ENCODE results near the gene FANCC.

The FANCC gene

DNA sequence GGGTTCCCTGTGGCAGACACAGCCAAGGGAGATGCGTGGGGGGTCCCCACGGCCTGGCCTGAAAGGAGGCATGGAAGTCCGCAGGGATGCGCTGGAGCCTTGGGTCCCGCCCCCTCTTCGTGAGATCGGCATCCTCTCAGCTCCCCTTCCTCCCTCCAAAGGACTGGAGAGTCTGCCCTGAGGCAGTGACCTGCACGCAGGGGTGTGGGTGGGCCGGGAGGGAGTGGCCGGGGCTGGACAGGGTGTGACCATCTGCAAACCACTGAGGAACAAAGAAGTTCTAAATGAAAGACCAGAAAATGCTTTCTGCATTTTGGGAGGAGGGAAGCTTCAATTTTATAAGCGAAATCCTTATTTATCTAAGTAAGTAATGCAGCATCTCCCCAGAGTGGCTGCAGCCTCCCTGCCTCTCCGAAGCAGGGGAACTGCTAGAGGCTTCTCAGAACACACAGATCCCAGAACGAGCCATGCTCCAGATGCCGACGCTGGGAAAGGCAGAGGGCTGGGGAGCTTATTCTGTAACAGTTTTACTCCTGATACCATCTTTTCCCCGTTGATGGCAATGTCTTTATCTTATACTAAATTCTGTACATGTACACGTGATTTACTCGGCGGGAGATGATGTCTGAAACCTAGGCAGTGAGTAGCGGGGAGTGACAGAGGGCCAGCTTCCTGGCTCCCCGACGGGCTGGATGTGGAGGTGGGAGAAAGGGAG is 221.7 kb downstream of the FANCC start:
- no peak for FAIRE-seq

DNA sequence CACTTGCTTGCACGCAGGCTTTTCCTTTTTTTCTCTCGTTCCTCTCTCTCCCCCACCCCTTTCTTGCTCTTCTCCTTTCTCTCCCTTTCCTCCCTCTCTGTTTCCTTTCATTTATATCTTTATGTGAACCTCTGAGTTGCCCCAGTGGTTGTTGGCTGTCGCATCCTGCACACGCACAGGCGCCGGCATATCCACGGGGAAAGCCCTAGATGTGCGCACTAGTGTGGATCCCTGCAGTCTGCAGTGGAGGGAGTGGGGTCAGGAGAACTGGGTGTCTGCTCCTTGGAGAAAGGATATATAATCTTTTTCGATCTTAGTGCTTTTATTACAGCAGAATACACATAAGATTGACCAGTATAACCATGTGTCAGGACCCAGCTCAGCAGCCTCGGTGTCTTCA is 223.5 kb downstream of the FANCC start:
- FAIRE-seq = no peak

DNA sequence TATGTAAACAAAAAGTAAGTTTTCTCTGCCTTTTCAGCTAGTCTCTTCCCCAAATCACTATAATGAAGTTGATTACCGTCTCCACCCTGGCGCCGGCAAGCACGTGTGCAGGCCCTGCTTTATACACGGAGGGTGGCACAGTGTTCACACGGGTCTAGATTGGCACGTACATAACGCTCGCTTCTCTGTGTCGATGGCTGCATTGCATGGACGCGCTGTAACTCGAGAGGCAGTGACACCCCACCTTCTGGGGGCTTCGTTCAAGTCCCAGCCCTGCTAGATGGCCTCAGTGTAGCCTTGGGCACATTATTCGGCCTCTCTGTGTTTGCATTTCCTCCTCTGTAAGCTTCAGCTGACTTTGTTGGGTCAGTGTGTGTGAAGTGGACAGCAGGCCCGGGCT is 223.9 kb downstream of the FANCC start:
- FAIRE-seq = no peak

DNA sequence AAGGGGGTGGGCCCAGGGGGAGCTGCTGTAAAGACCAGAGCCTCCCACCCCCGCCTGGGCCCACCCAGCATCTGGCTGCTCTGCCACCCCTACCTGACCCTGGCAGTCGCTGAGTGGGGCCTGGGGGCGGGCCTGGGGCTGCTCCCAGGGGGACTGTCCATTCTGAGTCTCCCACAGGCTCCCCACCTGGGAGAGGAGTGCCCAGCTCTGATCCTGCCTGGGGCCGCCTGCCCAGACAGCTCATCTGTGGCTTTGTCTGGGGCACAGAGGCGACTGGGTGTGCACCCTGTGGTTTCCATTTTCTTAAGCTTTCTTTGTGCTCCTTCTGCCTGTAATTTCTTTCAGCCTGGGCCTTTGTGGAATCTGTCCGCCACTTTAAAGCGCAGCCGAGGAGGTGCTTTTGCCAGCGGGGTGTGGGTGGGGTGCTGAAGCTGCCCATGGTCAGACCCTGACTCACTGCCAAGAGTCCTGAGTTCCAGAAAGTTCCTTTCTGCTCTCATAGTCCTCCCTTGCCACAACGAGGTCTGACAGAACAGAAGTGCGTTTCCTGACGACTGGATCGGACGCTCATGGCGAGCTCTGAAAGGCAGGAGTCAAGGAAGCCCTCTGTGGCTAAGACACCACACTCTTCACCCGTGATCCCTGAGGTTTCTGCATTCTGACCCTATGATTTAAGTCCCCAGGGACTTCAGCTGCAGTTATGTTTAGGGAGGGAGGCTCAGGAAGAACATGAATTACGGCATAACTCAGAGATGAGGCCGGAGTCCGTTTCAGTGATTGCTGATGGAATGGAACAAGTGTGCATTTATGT is 225.0 kb downstream of the FANCC start:
- FAIRE-seq = no peak

DNA sequence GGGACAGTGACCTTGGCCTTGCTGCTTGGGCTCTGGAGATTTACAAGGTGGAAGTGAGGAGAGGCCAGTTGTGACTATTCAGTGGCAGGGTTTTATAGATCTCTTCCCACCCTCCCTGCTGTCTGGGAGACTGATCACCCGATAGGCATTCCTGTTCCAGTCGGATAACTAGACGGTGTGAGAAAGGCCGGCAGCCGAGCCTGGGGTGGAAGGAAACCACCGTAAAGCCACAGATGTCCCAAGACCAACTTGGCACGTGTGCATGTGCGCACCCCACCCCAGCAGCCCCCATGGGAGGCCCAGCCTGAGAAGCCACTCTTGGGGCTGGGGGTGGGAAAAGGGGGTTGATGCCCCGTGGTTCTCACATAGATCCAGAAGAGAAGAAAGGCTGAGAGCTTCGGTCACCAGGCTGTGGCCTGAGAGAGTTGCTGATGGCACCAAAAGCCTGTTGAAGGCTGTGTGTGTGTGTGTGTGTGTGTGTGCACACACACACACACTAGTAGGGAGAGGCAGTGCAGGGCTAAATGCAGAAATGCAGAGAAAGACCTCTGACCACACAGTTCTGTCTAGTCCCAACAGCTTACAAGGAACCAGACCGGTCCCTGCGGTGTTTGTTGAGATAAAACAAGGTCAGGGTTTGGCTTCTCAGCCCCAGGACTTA is 225.8 kb downstream of the FANCC start:
- no peak for FAIRE-seq

DNA sequence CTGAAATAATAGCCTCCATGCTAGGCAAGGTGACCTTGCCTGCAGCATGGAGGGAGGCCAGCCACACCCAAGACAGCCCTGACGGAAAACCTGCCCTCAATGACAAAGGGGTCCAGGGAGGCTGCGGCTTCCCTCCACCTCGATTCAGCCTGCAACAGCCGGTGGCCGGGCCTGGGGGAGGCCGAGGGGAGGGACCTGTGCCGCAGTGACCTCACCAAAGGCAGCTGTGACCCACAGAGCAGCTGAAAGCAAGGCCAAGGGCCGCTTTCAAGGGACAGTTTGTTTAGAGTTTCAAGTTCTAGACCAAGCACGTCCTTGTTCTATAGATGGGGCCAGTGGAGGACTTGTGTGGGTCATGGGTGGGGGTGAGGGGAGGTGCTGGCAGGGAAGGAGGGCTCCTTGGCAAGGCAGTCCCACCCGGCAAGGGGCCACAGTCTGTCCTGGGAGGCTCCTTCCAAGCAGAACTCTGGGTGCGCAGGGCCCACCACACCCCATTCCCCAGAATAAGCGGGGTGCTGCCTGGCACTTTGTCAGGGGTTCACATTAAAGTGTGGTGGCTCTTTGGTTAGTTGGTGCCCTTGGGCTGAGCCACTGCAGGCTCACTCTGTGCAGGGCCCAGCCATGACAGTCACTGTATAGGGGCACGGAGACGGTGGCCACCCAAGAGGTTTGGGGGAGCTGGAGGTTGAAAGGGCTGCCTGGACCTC is 226.5 kb downstream of the FANCC start:
- FAIRE-seq = no peak

DNA sequence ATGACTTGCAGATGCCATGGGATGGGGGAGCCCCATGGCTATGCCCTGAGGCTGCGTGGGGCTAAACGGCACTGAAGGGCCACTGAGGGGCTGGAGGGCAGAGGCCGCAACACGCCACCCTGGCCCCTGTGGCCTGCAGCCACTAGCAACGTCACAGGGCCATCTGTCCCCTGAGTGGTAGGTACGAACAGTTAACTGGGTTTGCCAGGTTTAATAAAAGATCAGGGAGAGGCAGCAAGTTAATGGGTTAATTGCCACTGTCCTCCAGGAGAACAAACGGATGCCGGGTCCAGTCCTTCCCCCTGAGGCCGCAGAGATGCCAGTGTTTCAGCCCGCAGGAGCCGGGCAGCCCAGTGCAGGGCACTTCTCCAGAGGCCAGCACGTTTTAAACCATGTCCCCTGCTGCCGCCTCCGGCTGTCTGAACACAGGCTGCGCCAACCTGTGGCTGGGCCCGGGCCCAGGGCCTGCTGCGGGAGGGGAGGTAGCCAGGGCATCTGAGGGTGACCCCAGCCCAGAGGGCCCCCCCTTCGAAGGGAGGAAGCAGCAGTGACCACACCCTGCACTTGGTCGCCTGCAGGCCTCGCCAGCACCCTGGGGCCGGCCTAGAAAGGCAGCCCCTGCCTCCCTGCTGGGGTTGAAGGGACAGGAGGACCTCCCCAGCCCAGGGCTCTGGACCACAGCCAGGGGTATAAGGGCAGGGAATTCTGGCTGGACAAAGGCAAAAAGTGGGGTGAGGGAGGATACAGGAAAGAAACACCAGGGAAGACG is 227.3 kb downstream of the FANCC start:
- no peak for FAIRE-seq

DNA sequence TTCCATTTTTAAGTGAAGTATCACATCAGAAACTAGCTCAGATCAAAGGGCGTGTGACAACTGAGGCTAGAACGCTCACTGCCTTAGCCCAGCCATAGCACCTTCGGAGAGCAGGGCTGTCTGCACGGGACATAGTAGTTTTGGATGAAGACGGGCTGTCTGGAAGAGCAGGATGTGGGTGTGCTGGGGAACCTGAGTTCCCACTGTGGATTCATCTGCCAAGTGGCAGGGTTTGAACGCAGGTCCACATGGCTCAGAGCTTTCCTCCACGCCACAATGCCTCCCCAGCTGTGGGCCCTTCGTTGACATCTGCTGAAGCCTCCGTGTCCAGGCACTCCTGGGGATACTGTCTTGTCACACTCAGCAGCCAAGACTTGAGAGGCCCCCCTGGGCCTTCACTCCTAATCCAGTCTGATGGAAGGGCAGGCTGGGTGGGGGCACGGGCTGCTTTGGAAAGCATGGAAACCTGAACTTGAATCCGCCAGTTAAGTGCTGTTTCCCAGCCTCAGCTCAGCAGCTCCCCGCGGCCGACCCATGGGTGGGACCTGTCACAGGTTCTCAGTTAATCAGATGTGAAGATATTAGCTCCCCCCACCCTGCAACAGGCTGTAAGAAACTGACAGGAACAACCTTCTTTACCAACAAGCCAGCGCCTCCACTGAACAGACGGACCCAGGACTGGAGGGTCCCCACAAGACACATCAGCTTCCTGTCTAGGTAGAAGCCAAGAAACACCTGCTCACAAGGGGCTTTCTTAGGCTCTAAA is 228.1 kb downstream of the FANCC start:
- no peak for FAIRE-seq

DNA sequence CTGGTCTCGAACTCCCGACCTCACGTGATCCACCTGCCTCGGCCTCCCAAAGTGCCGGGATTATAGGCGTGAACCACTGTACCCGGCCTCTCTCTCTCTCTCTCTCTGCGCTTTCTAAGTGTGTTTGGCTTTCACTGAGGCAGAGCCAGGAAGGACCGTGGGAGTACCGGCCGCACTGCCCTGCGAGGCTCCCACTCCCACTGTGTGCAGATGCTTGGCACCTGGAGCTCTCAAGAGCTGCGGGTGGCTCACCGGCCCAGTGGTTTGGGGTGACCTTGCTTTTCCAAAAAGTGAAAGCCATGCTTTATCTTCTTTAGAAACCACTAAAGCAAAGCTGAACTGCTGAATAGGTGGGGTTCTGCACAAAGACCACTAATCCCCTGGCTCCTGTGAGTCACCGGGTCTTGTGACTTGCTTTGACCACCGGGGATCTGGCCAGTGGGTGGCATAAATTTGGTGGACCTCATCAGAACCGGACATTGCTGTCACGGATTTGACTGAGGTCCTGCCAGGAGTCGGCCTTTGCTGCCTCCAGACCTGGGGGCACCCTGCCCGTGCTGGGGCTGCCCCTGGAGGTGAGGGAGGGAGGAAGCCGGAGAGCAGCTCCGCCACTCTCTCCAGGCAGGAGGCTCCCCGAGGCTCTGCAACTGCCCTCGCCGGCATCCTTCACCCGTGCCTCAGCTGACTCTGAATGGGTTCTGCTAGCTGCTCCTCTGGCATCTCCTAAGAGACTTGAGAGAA is 228.9 kb downstream of the FANCC start:
- no peak for FAIRE-seq

DNA sequence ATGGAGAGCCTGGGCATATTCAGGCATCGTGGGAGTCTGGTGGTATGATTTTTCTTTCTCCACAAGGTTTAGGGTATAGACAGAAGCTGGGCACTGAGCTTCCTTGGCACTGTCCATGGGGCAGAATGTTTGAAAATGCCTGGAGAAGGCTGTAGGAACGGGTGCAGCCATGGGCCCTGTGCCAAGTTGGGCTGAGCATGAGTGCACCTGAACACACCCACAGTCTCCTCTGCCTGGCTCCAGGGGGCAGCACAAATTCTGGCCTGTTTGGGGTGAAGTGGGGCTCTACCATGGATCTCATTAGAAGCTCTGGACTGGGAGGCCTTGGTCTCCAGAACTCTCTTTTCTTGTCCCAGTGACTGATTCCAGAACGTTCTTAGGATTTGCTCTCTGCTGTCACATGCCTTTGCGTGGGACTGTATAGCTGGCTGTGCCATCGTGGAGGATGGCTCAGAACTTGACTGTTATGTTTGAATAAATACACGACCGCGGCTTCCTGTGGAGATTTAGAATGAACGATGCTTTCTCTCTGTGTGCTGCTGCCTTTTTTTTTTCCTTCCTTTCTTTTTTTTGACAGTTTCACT is 229.8 kb downstream of the FANCC start:
- no peak for FAIRE-seq

DNA sequence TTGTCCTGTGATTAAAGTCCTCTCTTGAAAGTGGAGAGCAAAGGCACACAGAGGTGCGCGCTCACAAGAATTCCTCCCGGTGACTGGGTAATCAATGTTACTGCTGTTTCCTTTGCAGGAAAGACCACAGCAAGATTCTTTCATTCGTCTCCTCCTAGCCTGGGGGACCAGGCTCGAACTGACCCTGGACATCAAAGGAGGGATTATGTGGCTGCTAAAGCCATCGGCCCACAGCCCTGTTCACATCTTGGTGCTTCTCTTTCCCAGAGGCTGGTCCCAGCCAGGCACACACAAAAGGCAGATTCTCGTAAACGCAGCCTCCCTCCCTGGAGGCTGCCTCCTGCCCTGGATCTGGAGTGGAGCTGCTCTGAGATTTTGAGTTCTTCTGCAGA is 230.9 kb downstream of the FANCC start:
- FAIRE-seq = no peak

DNA sequence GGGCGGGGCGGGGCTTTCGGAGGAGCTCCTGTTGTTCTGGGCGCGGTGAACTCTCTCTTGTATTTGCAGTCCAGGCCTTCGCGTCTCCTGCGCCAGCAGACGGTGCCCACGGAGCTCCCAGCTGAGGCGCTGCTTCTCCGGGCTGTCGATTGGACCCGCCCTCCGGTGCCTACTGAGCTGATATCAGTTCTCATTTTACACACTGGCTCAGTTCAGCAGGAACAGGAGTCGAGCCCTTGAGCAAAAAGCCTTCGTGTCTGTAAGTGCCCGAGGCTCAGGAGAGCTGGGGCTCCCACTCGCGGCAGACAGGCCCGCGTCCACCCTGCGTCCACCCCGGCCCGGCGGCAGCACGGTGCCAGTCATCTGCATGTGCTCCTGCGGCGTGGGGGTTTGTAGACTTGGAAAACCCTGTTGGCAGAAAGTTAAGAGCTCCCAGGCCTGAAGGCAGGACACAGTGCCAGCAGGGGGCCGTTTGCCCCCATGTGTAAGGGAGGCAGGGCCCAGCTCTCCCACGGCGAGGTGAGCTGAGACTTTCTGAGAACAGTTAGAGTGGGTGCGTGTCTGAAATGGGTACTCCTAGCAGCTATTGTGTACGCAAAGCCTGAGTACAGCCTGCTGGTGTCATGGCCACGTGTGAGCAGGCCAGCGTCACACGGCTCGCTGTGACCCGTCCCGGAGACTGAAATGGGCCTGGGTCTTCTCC is 231.5 kb downstream of the FANCC start:
- FAIRE-seq = no peak

DNA sequence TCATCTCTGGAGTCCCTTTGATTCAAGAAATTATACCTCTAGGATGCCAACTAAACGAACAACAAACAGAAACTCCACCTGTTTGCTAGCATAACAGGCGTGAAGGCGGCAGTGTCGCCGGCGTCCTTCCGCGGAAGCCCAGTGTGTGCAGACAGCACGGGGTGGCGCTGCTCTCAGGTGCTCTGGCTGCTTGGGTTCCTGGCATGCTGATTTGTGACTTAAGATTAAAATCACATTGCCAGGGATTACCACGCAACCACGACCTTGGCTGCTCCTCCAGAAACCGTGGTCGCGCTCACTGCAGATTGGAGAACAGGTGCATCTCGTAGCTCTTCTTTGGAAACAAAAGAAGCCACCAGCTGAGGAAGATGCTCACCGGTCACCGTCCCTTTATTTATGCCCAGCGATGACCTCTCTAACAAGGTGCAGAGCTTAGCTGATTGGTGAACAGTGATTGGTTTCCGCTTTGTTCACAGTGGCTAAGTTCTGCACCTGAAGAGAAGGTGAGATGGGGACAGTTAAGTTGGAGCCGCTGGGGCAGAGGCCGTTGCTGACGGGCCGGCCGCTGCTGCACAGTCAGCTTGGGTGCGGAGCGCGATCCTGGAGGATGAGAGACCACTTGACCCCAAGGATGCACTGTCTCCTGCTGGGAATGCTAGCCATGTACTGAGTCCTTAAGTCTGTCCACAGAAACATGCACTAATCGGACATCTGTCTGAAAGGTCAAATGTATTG is 232.3 kb downstream of the FANCC start:
- FAIRE-seq = no peak

DNA sequence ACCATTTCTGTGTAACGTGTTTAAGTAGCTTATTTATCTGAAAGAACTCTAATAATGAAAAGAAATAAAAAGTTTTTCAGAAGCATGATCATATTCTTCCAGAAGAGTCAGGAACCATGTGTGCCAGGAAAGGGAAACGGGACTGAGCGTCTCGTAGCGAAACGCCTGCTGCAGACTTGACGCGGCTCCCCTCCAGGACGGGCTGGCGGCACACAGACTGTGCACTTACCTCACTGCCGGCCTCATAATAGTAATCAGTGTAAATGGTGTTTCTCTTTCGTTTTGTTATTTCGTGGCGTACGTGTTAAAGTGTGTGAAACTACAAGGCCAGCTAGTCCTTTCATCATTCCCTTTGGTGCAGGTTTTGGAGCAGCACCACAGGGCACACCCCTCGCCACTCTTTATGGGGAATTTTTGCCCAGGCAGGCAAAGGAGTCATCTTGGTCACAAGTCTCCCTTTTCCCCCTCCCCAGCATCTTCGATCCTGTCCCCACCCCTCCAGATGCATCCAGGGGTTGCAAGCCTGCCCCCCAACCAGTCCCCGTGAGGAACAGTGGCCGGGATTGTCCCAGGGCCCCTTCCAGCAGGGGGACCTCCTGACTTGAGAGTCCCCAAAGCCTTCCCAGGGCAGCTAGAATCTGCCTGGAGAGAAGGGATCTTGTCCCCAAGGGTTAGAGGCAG is 233.1 kb downstream of the FANCC start:
- no peak for FAIRE-seq

DNA sequence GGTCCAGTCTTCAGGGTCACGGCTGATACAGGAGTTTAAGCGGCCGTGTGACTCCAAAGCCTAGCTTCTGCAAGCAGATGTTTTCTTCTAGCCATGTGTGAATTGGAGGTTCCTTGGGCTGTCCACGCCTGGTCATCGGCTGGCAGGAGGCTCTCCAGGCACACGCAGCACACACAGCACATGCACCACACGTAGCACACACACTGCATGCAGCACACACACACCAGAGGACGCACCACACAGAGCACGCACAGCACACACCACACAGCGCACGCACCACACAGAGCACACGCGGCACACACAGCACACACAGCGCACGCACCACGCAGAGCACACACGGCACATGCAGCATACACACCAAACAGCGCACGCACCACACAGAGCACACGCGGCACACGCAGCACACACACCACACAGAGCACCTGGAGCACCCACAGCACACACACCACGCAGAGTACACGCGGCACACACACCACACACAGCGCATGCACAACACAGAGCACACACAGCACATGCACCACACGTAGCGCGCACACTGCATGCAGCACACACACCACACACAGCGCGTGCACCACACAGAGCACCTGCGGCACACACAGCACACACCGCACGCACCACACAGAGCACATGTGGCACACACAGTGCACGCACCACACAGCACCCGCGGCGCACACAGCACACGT is 234.3 kb downstream of the FANCC start:
- FAIRE-seq = no peak

DNA sequence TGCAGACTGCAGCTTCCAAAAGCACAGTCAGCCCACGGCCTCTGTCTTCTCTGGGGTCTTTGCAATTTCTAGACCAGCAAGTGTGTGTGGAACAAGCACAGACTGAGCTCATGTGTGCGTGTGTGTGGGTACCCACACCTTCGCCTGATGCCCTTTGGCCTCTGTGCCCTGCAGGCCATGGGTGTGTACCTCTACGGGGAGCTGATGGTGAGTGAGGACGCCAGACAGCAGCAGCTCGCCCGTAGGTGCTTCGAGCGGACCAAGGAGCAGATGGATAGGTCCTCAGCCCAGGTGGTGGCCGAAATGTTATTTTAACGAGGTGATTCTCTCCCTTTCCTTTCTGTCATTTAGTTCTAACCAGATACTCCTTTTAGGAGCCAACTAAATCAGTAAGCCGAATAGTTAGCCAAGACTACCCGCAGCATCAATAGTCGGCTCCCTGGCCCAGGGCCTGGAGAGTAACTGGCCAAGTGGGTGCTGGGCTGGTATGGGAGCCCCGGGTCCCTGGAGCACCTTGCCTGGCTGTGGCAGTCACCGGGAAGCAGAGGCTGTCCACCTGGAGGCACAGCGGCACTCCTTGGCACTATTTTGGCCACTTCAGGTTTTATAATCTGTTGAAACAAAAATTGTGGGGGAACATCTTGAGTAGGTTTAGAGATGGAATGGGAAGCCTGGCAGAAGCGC is 235.0 kb downstream of the FANCC start:
- no peak for FAIRE-seq

DNA sequence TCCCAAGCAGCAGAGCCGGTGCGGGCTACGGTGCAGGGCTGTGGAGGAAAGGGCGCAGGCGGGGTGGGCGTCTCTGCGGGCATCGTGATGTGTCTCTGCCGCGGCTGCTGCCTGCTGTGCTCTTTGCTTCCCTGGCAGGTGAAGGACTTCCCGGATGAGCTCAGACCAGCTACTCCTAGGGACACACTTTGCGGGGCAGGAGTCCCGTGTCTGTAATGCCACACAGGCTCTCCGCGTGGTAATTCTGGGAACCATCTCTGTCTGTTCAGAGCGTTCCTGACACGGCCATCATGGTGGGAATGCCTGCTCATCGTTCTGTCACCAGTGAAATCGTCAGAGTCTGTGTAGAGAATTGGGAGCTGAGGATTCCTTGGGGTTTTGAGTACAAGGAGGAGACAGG is 235.5 kb downstream of the FANCC start:
- FAIRE-seq = no peak

All from G401.6 (cell line).